ENCODE data around the gene S100A3. TPM values are rescaled to one million over a fixed set of nuclear protein-coding genes. Genes with fewer than 3 reads are reported as not detected.
"Not testable (repeated sequence)": the region's sequence is repeated elsewhere in the genome, so short reads cannot be mapped to it uniquely, and the experiment has no call there.

The S100A3 gene
- total and polyA plus RNA-seq, 8 donors, result 0.20 to 7.7 (median 1.2) TPM; not detected in 4

GRCh38 chr1:153520818-153521476 lies 28.1 kb downstream of the S100A3 start:
- TF ChIP-seq CTCF (IDR thresholded peaks at IDR 0.05), result no peak
- no peaks in the 10 kb centered on the region for H3K9me3 ChIP-seq
- ATAC-seq, result no peak
- intact Hi-C loops (cut with DNase I), result no loop called here
- no peak overlapping the region for H3K4me3 ChIP-seq
- no peaks in the 10 kb centered on the region for H3K36me3 ChIP-seq
- peaks cover under 1 to 22% of the 10 kb centered on the region in 2 donors for H3K4me1 ChIP-seq
- DNase-seq, result no peak
- H3K27me3 ChIP-seq, result no peaks in the 10 kb centered on the region
- H3K27ac ChIP-seq, result no peak overlapping the region

- H3K9me3 ChIP-seq; DNase-seq; H3K36me3 ChIP-seq; intact Hi-C loops (cut with DNase I); H3K27ac ChIP-seq; ATAC-seq; H3K4me3 ChIP-seq; H3K27me3 ChIP-seq: not testable (repeated sequence)
- peaks cover 8 to 27% of the 10 kb centered on the region in 2 donors for H3K4me1 ChIP-seq
Observed at GRCh38 chr1:153520137-153520691, 28.8 kb downstream of the S100A3 start.

GRCh38 chr1:153519242-153519641 lies 29.8 kb downstream of the S100A3 start:
- Histone ChIP-seq H3K27ac (no peak overlapping the region), H3K36me3 (no peaks in the 10 kb centered on the region), H3K4me1 (peaks cover 9 to 37% of the 10 kb centered on the region in 2 donors), H3K27me3 (no peaks in the 10 kb centered on the region), H3K4me3 (no peak overlapping the region), H3K9me3 (no peaks in the 10 kb centered on the region)
- DNase-seq, result no peak
- intact Hi-C loops (cut with DNase I), result loop anchor here in 1 of 2 donors (10.0 kb wide), 1 partner anchor 46 kb away; the partner anchor contains the start of gene S100A2
- ATAC-seq, result no peak
- no peak for TF ChIP-seq CTCF (IDR thresholded peaks at IDR 0.05)

GRCh38 chr1:153515504-153516394 lies 33.3 kb downstream of the S100A3 start:
- Histone ChIP-seq H3K9me3 (no peaks in the 10 kb centered on the region), H3K27ac (peak overlapping the region in 1 of 2 donors; percentile 77), H3K36me3 (no peaks in the 10 kb centered on the region), H3K4me1 (peaks cover 9 to 46% of the 10 kb centered on the region in 2 donors), H3K4me3 (no peak overlapping the region), H3K27me3 (no peaks in the 10 kb centered on the region)
- DNase-seq (peak in 1 of 4 donors; percentile 78), ATAC-seq (peak; percentile 95)
- intact Hi-C loops (cut with DNase I), result loop anchor here in 1 of 2 donors (10.0 kb wide), 1 partner anchor 49 kb away; the partner anchor contains the start of gene S100A2
- TF ChIP-seq CTCF (IDR thresholded peaks at IDR 0.05), result no peak

- intact Hi-C loops (cut with DNase I), result loop anchor here (5.0 to 10.0 kb wide), 2 partner anchors 51 to 54 kb away; partner anchors contain the start of gene S100A2 (in 2 of the 2)
- Histone ChIP-seq H3K4me3 (no peak overlapping the region), H3K36me3 (no peaks in the 10 kb centered on the region), H3K27ac (no peak overlapping the region), H3K27me3 (no peaks in the 10 kb centered on the region), H3K4me1 (peaks cover 9 to 42% of the 10 kb centered on the region in 2 donors), H3K9me3 (no peaks in the 10 kb centered on the region)
- no peak for DNase-seq
- no peak for ATAC-seq
- no peak for TF ChIP-seq CTCF (IDR thresholded peaks at IDR 0.05)
Observed at GRCh38 chr1:153513666-153514065, 35.4 kb downstream of the S100A3 start.
